Activated naive CD4-positive, alpha-beta T cell treated with anti-CD3 and anti-CD28 coated beads for 36 hours (primary cell): ENCODE results near the gene BCAP31. TPM values are rescaled to one million over a fixed set of nuclear protein-coding genes. Genes with fewer than 3 reads are reported as not detected.
"Not testable (repeated sequence)": the region's sequence is repeated elsewhere in the genome, so short reads cannot be mapped to it uniquely, and the experiment has no call there.

Experiments
- CTCF ChIA-PET: fragments of 350-600 bp; sonication (Branson Sonifier 250); formaldehyde crosslinking; loops from one replicate; lab custom pipeline; 2021; ENCODE audit warnings: antibody characterized with exemption; lab: Charles Lee
- DNase-seq: peaks from one replicate; pipeline ENCODE4 v3.0.0-alpha.2; 2020
- H3K27ac Mint-ChIP-seq: one replicate; pipeline ENCODE4 v1.8.0; 2021; ENCODE audit warnings: mild to moderate bottlenecking, mixed read lengths
- H3K27me3 Mint-ChIP-seq: one replicate; pipeline ENCODE4 v1.8.0; 2021; ENCODE audit warnings: low read depth, mixed read lengths
- H3K36me3 Mint-ChIP-seq: one replicate; pipeline ENCODE4 v1.8.0; 2021; ENCODE audit warnings: low read depth, mixed read lengths
- H3K4me1 Mint-ChIP-seq: one replicate; pipeline ENCODE4 v1.8.0; 2021; ENCODE audit warnings: low read depth, mixed read lengths
- H3K4me3 Mint-ChIP-seq: one replicate; pipeline ENCODE4 v1.8.0; 2021; ENCODE audit warnings: mild to moderate bottlenecking, moderate library complexity, mixed read lengths
- H3K9me3 Mint-ChIP-seq: one replicate; pipeline ENCODE4 v1.8.0; 2021; ENCODE audit warnings: mixed read lengths
- intact Hi-C: fragments of 100-400 bp; cut with micrococcal nuclease; formaldehyde crosslinking; loops from one replicate; pipeline ENCODE4 v1.15.1; 2023
- total RNA-seq, 2 experiments: library from RNA; stranded (reverse); gene quantifications; one replicate each; pipeline ENCODE4 v1.2.3, GENCODE V29; 2021

Gene BCAP31
- total RNA-seq, 2 experiments from 2014 or later = 69.5 to 71.2 TPM

- H3K36me3 Mint-ChIP-seq = peaks cover 4% of the 10 kb centered on the region
- H3K27ac Mint-ChIP-seq = no peak overlapping the region
- no peaks in the 10 kb centered on the region for H3K27me3 Mint-ChIP-seq
- H3K9me3 Mint-ChIP-seq = no peaks in the 10 kb centered on the region
- DNase-seq = no peak
- CTCF ChIA-PET = no interaction called here
- no peak overlapping the region for H3K4me3 Mint-ChIP-seq
- H3K4me1 Mint-ChIP-seq = no peaks in the 10 kb centered on the region
- intact Hi-C loops = no loop called here
Observed at GRCh38 chrX:153700967-153701366, 23.2 kb downstream of the BCAP31 start.

- no peak for DNase-seq
- Mint-ChIP-seq H3K9me3 (no peaks in the 10 kb centered on the region), H3K27me3 (no peaks in the 10 kb centered on the region), H3K4me1 (no peaks in the 10 kb centered on the region), H3K36me3 (peaks cover 4% of the 10 kb centered on the region), H3K27ac (no peak overlapping the region), H3K4me3 (no peak overlapping the region)
- intact Hi-C loops = no loop called here
- CTCF ChIA-PET = no interaction called here
Observed at GRCh38 chrX:153700376-153700945, 23.7 kb downstream of the BCAP31 start.

- CTCF ChIA-PET, H3K9me3 Mint-ChIP-seq, DNase-seq, H3K36me3 Mint-ChIP-seq, H3K27ac Mint-ChIP-seq, H3K4me3 Mint-ChIP-seq, intact Hi-C loops, H3K27me3 Mint-ChIP-seq, H3K4me1 Mint-ChIP-seq: not testable (repeated sequence)
Observed at GRCh38 chrX:153699784-153700371, 24.3 kb downstream of the BCAP31 start.

GRCh38 chrX:153699210-153699783, 24.9 kb downstream of the BCAP31 start:
- CTCF ChIA-PET, H3K9me3 Mint-ChIP-seq, H3K4me1 Mint-ChIP-seq, DNase-seq, H3K27me3 Mint-ChIP-seq, H3K27ac Mint-ChIP-seq, H3K36me3 Mint-ChIP-seq, intact Hi-C loops, H3K4me3 Mint-ChIP-seq: not testable (repeated sequence)

GRCh38 chrX:153697924-153698865, 26.0 kb downstream of the BCAP31 start:
- H3K9me3 Mint-ChIP-seq = no peaks in the 10 kb centered on the region
- no peak overlapping the region for H3K27ac Mint-ChIP-seq
- CTCF ChIA-PET = no interaction called here
- H3K27me3 Mint-ChIP-seq = no peaks in the 10 kb centered on the region
- peaks cover 4% of the 10 kb centered on the region for H3K36me3 Mint-ChIP-seq
- DNase-seq = no peak
- no peaks in the 10 kb centered on the region for H3K4me1 Mint-ChIP-seq
- H3K4me3 Mint-ChIP-seq = no peak overlapping the region
- intact Hi-C loops = no loop called here

GRCh38 chrX:153696986-153697722, 27.0 kb downstream of the BCAP31 start:
- DNase-seq, H3K27me3 Mint-ChIP-seq, H3K4me1 Mint-ChIP-seq, H3K36me3 Mint-ChIP-seq, H3K27ac Mint-ChIP-seq, CTCF ChIA-PET, H3K4me3 Mint-ChIP-seq, H3K9me3 Mint-ChIP-seq, intact Hi-C loops: not testable (repeated sequence)

GRCh38 chrX:153696538-153696937, 27.6 kb downstream of the BCAP31 start:
- H3K9me3 Mint-ChIP-seq, H3K36me3 Mint-ChIP-seq, H3K4me1 Mint-ChIP-seq, CTCF ChIA-PET, DNase-seq, H3K4me3 Mint-ChIP-seq, H3K27ac Mint-ChIP-seq, H3K27me3 Mint-ChIP-seq, intact Hi-C loops: not testable (repeated sequence)

- H3K27me3 Mint-ChIP-seq = no peaks in the 10 kb centered on the region
- no peak overlapping the region for H3K27ac Mint-ChIP-seq
- intact Hi-C loops = no loop called here
- DNase-seq = no peak
- no peaks in the 10 kb centered on the region for H3K9me3 Mint-ChIP-seq
- no peak overlapping the region for H3K4me3 Mint-ChIP-seq
- CTCF ChIA-PET = no interaction called here
- peaks cover 4% of the 10 kb centered on the region for H3K36me3 Mint-ChIP-seq
- no peaks in the 10 kb centered on the region for H3K4me1 Mint-ChIP-seq
Observed at GRCh38 chrX:153696100-153696499, 28.1 kb downstream of the BCAP31 start.

- Mint-ChIP-seq H3K27me3 (peaks cover 2% of the 10 kb centered on the region), H3K9me3 (no peaks in the 10 kb centered on the region), H3K4me3 (no peak overlapping the region), H3K27ac (no peak overlapping the region), H3K4me1 (no peaks in the 10 kb centered on the region), H3K36me3 (peaks cover 4% of the 10 kb centered on the region)
- intact Hi-C loops = no loop called here
- DNase-seq = no peak
- CTCF ChIA-PET = no interaction called here
Observed at GRCh38 chrX:153694687-153695270, 29.4 kb downstream of the BCAP31 start.

- H3K4me1 Mint-ChIP-seq, intact Hi-C loops, H3K36me3 Mint-ChIP-seq, H3K4me3 Mint-ChIP-seq, H3K27ac Mint-ChIP-seq, H3K27me3 Mint-ChIP-seq, DNase-seq, H3K9me3 Mint-ChIP-seq, CTCF ChIA-PET: not testable (repeated sequence)
Observed at GRCh38 chrX:153694256-153694655, 29.9 kb downstream of the BCAP31 start.

- Mint-ChIP-seq H3K36me3 (peaks cover 3% of the 10 kb centered on the region), H3K27ac (no peak overlapping the region), H3K9me3 (no peaks in the 10 kb centered on the region), H3K4me3 (no peak overlapping the region), H3K27me3 (peaks cover 2% of the 10 kb centered on the region), H3K4me1 (no peaks in the 10 kb centered on the region)
- CTCF ChIA-PET = no interaction called here
- intact Hi-C loops = no loop called here
- no peak for DNase-seq
Observed at GRCh38 chrX:153693216-153694086, 30.7 kb downstream of the BCAP31 start.
